CD14-positive monocyte (primary cell): ENCODE data around the gene RNU6-7. TPM values are rescaled to one million over a fixed set of nuclear protein-coding genes. Genes with fewer than 3 reads are reported as not detected.

Source experiments
- DNase-seq, 3 donors: peaks; one replicate each; pipeline ENCODE4 v3.0.0-alpha.2; 2011 to 2022
- H2AFZ ChIP-seq: 2 replicates; pipeline ENCODE4 v1.6.0; 2012; ENCODE audit warnings: mild to moderate bottlenecking, low read depth, low read length, inconsistent platforms; ENCODE audit not compliant: insufficient read depth, poor library complexity, severe bottlenecking
- H3K27ac ChIP-seq, 2 donors: 1 replicate in 1 of 2; 2 replicates in 1 of 2; pipeline ENCODE4 v1.5.1; 2012 to 2013; ENCODE audit warnings: low read length in 2 of 2, control low read depth in 1 of 2, inconsistent platforms in 1 of 2, low read depth in 1 of 2, mild to moderate bottlenecking in 1 of 2
- H3K27me3 ChIP-seq, 2 donors: one replicate each; pipeline versions ENCODE4 v1.6.0 to v1.6.1; 2011 to 2013; ENCODE audit warnings: low read length in 2 of 2; ENCODE audit not compliant: control insufficient read depth in 2 of 2, insufficient read depth in 2 of 2
- H3K36me3 ChIP-seq, 2 donors: replicated peaks in 1 of 2; 1 replicate in 1 of 2; 2 replicates in 1 of 2; pipeline versions ENCODE4 v1.5.1 to v1.6.1; 2012 to 2013; ENCODE audit warnings: low read length in 2 of 2, control low read depth in 1 of 2, inconsistent platforms in 1 of 2, mild to moderate bottlenecking in 1 of 2; ENCODE audit not compliant: insufficient read depth in 2 of 2, control insufficient read depth in 1 of 2
- H3K4me1 ChIP-seq, 2 donors: 1 replicate in 1 of 2; 2 replicates in 1 of 2; pipeline versions ENCODE4 v1.5.1 to v1.6.1; 2012 to 2013; ENCODE audit warnings: low read length in 2 of 2, control low read depth in 1 of 2, inconsistent platforms in 1 of 2, mild to moderate bottlenecking in 1 of 2, moderate library complexity in 1 of 2; ENCODE audit not compliant: insufficient read depth in 2 of 2, control insufficient read depth in 1 of 2
- H3K4me2 ChIP-seq: replicated peaks from 2 replicates; pipeline ENCODE3; 2012; ENCODE audit warnings: low read length, moderate library complexity, mild to moderate bottlenecking; ENCODE audit not compliant: poor library complexity, severe bottlenecking; ENCODE audit errors: extremely low read depth
- H3K4me3 ChIP-seq, 3 experiments: fragments of 200-600 bp in 1 of 3; sonication (generic) in 1 of 3; replicated peaks in 1 of 3; 1 replicate in 2 of 3; 2 replicates in 1 of 3; pipeline ENCODE4 v1.5.1; 2011 to 2013; ENCODE audit warnings: low read length in 3 of 3, mild to moderate bottlenecking in 3 of 3, control low read depth in 2 of 3, low read depth in 2 of 3, inconsistent platforms in 1 of 3, moderate library complexity in 1 of 3
- H3K79me2 ChIP-seq: 2 replicates; pipeline ENCODE4 v1.6.0; 2012; ENCODE audit warnings: mild to moderate bottlenecking, control low read depth, inconsistent platforms, low read length, moderate library complexity; ENCODE audit not compliant: insufficient read depth
- H3K9ac ChIP-seq: 2 replicates; pipeline ENCODE4 v1.6.0; 2017; ENCODE audit warnings: low read length, mild to moderate bottlenecking; ENCODE audit not compliant: insufficient read depth, poor library complexity, severe bottlenecking
- H3K9me3 ChIP-seq, 2 donors: replicated peaks in 1 of 2; 1 replicate in 1 of 2; 2 replicates in 1 of 2; pipeline versions ENCODE4 v1.5.1 to v1.6.1; 2012 to 2013; ENCODE audit warnings: low read length in 2 of 2, control low read depth in 1 of 2; ENCODE audit not compliant: control insufficient read depth in 1 of 2, insufficient read depth in 1 of 2
- H4K20me1 ChIP-seq: 2 replicates; pipeline ENCODE4 v1.6.0; 2012; ENCODE audit warnings: mild to moderate bottlenecking, low read length, control low read depth, moderate library complexity; ENCODE audit not compliant: insufficient read depth
- H3K27ac Mint-ChIP-seq, 7 donors: one replicate each; pipeline ENCODE4 v1.8.0; 2020; ENCODE audit warnings: mild to moderate bottlenecking in 7 of 7, mixed read lengths in 7 of 7, moderate library complexity in 6 of 7, inconsistent platforms in 2 of 7
- H3K27me3 Mint-ChIP-seq, 3 donors: one replicate each; pipeline ENCODE4 v1.8.0; 2021 to 2022; ENCODE audit warnings: low read depth in 3 of 3, mild to moderate bottlenecking in 3 of 3, mixed read lengths in 3 of 3, moderate library complexity in 3 of 3, inconsistent platforms in 1 of 3
- H3K36me3 Mint-ChIP-seq, 2 donors: one replicate each; pipeline ENCODE4 v1.8.0; 2020; ENCODE audit warnings: mixed read lengths in 2 of 2, inconsistent platforms in 1 of 2, mild to moderate bottlenecking in 1 of 2
- H3K4me1 Mint-ChIP-seq: one replicate; pipeline ENCODE4 v1.8.0; 2020; ENCODE audit warnings: mild to moderate bottlenecking, mixed read lengths
- H3K4me3 Mint-ChIP-seq, 2 donors: one replicate each; pipeline ENCODE4 v1.8.0; 2020; ENCODE audit warnings: mild to moderate bottlenecking in 2 of 2, mixed read lengths in 2 of 2, moderate library complexity in 1 of 2
- H3K9me3 Mint-ChIP-seq, 7 donors: one replicate each; pipeline ENCODE4 v1.8.0; 2020 to 2022; ENCODE audit warnings: mixed read lengths in 7 of 7, mild to moderate bottlenecking in 6 of 7, moderate library complexity in 6 of 7, inconsistent platforms in 2 of 7
- CTCF ChIP-seq: fragments of 200-600 bp; IDR thresholded peaks from one replicate; pipeline ENCODE4 v1.8.0; 2022; ENCODE audit warnings: antibody characterized with exemption, mild to moderate bottlenecking
- WGBS: methylation state at CpG from one replicate; pipeline ENCODE4 v1.1.5; 2013; ENCODE audit warnings: missing lambda C conversion rate; ENCODE audit not compliant: insufficient coverage; 5-methylcytosine and 5-hydroxymethylcytosine counted together
- intact Hi-C, 2 donors: fragments of 100-400 bp; cut with micrococcal nuclease; formaldehyde crosslinking; loops; one replicate each; pipeline versions ENCODE4 v1.15.0 to v1.15.1; 2023
- polyA plus RNA-seq, 3 donors: library from polyadenylated mRNA; depleted of rRNA in 1 of 3; unstranded in 2 of 3; stranded (reverse) in 1 of 3; fragments of 300-500 nt in 2 of 3; fragments of >200 nt in 1 of 3; fragmentation: Illumina TruSeq in 2 of 3; gene quantifications; 1 replicate in 2 of 3; 2 replicates in 1 of 3; pipeline ENCODE4 v1.2.3, GENCODE V29; 2012 to 2021

Gene RNU6-7
- polyA plus RNA-seq, 3 donors, result not detected

- DNase-seq, result no peak
- Histone ChIP-seq H3K27me3 (no peaks in the 10 kb centered on the region), H3K36me3 (no peaks in the 10 kb centered on the region), H2AFZ (no peak overlapping the region), H3K27ac (no peak overlapping the region), H4K20me1 (no peaks in the 10 kb centered on the region), H3K4me3 (no peak overlapping the region), H3K9me3 (no peaks in the 10 kb centered on the region), H3K9ac (no peak overlapping the region), H3K79me2 (no peaks in the 10 kb centered on the region), H3K4me1 (no peaks in the 10 kb centered on the region), H3K4me2 (no peak overlapping the region)
- intact Hi-C loops, result no loop called here
- no peaks in the 10 kb centered on the region for H3K36me3 Mint-ChIP-seq
- H3K4me3 Mint-ChIP-seq, result no peak overlapping the region
- no peak for TF ChIP-seq CTCF
- H3K9me3 Mint-ChIP-seq, result peaks cover 0 to 4% (median 0%) of the 10 kb centered on the region in 7 donors
- peaks cover 2% of the 10 kb centered on the region for H3K4me1 Mint-ChIP-seq
- 100% methylated on average over 1 of the region's 2 CpGs for WGBS
- peaks cover 0 to 7% (median 2%) of the 10 kb centered on the region in 3 donors for H3K27me3 Mint-ChIP-seq
- no peak overlapping the region for H3K27ac Mint-ChIP-seq
These were observed 28.9 kb downstream of the RNU6-7 start for GRCh38 chr14:32230695-32231280.

DNA sequence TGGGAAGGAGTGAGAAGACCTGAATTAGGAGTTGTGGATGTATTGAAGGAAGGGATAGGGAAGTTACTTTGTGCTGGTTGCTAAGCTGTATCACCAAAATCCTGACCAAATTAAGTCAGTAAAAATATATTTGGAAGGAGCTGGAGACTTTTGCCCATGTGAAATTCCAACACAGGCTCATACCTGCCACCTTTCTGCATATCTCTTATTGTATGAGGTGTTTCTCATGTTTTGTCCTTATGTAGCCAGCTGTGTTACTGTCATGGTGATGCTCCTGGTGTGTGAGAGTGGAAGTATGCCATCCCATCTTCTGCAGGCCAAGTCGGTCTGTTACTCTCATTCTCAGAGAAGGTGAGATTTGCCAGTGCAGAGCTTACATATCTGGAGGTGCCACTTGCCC lies 30.6 kb downstream of the RNU6-7 start:
- H3K27ac ChIP-seq, result no peak overlapping the region
- no peaks in the 10 kb centered on the region for H3K27me3 ChIP-seq
- no peak for DNase-seq
- intact Hi-C loops, result no loop called here
- Mint-ChIP-seq H3K36me3 (no peaks in the 10 kb centered on the region), H3K27me3 (peaks cover 0 to 7% (median 2%) of the 10 kb centered on the region in 3 donors), H3K4me1 (peaks cover 2% of the 10 kb centered on the region), H3K9me3 (peaks cover 0 to 7% (median 2%) of the 10 kb centered on the region in 7 donors), H3K27ac (peak overlapping the region in 1 of 7 donors; percentile 66), H3K4me3 (peak overlapping the region in 1 of 2 donors; percentile 8)
- no peaks in the 10 kb centered on the region for H3K36me3 ChIP-seq
- TF ChIP-seq CTCF, result no peak
- H3K9ac ChIP-seq, result no peak overlapping the region
- 100% methylated on average over 1 of the region's 1 CpG for WGBS
- no peaks in the 10 kb centered on the region for H3K9me3 ChIP-seq
- H3K4me2 ChIP-seq, result no peak overlapping the region
- no peaks in the 10 kb centered on the region for H4K20me1 ChIP-seq
- H3K79me2 ChIP-seq, result no peaks in the 10 kb centered on the region
- H2AFZ ChIP-seq, result no peak overlapping the region
- no peaks in the 10 kb centered on the region for H3K4me1 ChIP-seq
- H3K4me3 ChIP-seq, result no peak overlapping the region
